CD14-positive monocyte (primary cell): ENCODE results near the gene CRADD. TPM values are rescaled to one million over a fixed set of nuclear protein-coding genes. Genes with fewer than 3 reads are reported as not detected.

Source experiments
- DNase-seq, 3 donors: peaks; one replicate each; pipeline ENCODE4 v3.0.0-alpha.2; 2011 to 2022
- H2AFZ ChIP-seq: 2 replicates; pipeline ENCODE4 v1.6.0; 2012; ENCODE audit warnings: mild to moderate bottlenecking, low read depth, low read length, inconsistent platforms; ENCODE audit not compliant: insufficient read depth, poor library complexity, severe bottlenecking
- H3K27ac ChIP-seq, 2 donors: 1 replicate in 1 of 2; 2 replicates in 1 of 2; pipeline ENCODE4 v1.5.1; 2012 to 2013; ENCODE audit warnings: low read length in 2 of 2, control low read depth in 1 of 2, inconsistent platforms in 1 of 2, low read depth in 1 of 2, mild to moderate bottlenecking in 1 of 2
- H3K27me3 ChIP-seq, 2 donors: one replicate each; pipeline versions ENCODE4 v1.6.0 to v1.6.1; 2011 to 2013; ENCODE audit warnings: low read length in 2 of 2; ENCODE audit not compliant: control insufficient read depth in 2 of 2, insufficient read depth in 2 of 2
- H3K36me3 ChIP-seq, 2 donors: replicated peaks in 1 of 2; 1 replicate in 1 of 2; 2 replicates in 1 of 2; pipeline versions ENCODE4 v1.5.1 to v1.6.1; 2012 to 2013; ENCODE audit warnings: low read length in 2 of 2, control low read depth in 1 of 2, inconsistent platforms in 1 of 2, mild to moderate bottlenecking in 1 of 2; ENCODE audit not compliant: insufficient read depth in 2 of 2, control insufficient read depth in 1 of 2
- H3K4me1 ChIP-seq, 2 donors: 1 replicate in 1 of 2; 2 replicates in 1 of 2; pipeline versions ENCODE4 v1.5.1 to v1.6.1; 2012 to 2013; ENCODE audit warnings: low read length in 2 of 2, control low read depth in 1 of 2, inconsistent platforms in 1 of 2, mild to moderate bottlenecking in 1 of 2, moderate library complexity in 1 of 2; ENCODE audit not compliant: insufficient read depth in 2 of 2, control insufficient read depth in 1 of 2
- H3K4me2 ChIP-seq: replicated peaks from 2 replicates; pipeline ENCODE3; 2012; ENCODE audit warnings: low read length, moderate library complexity, mild to moderate bottlenecking; ENCODE audit not compliant: poor library complexity, severe bottlenecking; ENCODE audit errors: extremely low read depth
- H3K4me3 ChIP-seq, 3 experiments: fragments of 200-600 bp in 1 of 3; sonication (generic) in 1 of 3; replicated peaks in 1 of 3; 1 replicate in 2 of 3; 2 replicates in 1 of 3; pipeline ENCODE4 v1.5.1; 2011 to 2013; ENCODE audit warnings: low read length in 3 of 3, mild to moderate bottlenecking in 3 of 3, control low read depth in 2 of 3, low read depth in 2 of 3, inconsistent platforms in 1 of 3, moderate library complexity in 1 of 3
- H3K79me2 ChIP-seq: 2 replicates; pipeline ENCODE4 v1.6.0; 2012; ENCODE audit warnings: mild to moderate bottlenecking, control low read depth, inconsistent platforms, low read length, moderate library complexity; ENCODE audit not compliant: insufficient read depth
- H3K9ac ChIP-seq: 2 replicates; pipeline ENCODE4 v1.6.0; 2017; ENCODE audit warnings: low read length, mild to moderate bottlenecking; ENCODE audit not compliant: insufficient read depth, poor library complexity, severe bottlenecking
- H3K9me3 ChIP-seq, 2 donors: replicated peaks in 1 of 2; 1 replicate in 1 of 2; 2 replicates in 1 of 2; pipeline versions ENCODE4 v1.5.1 to v1.6.1; 2012 to 2013; ENCODE audit warnings: low read length in 2 of 2, control low read depth in 1 of 2; ENCODE audit not compliant: control insufficient read depth in 1 of 2, insufficient read depth in 1 of 2
- H4K20me1 ChIP-seq: 2 replicates; pipeline ENCODE4 v1.6.0; 2012; ENCODE audit warnings: mild to moderate bottlenecking, low read length, control low read depth, moderate library complexity; ENCODE audit not compliant: insufficient read depth
- H3K27ac Mint-ChIP-seq, 7 donors: one replicate each; pipeline ENCODE4 v1.8.0; 2020; ENCODE audit warnings: mild to moderate bottlenecking in 7 of 7, mixed read lengths in 7 of 7, moderate library complexity in 6 of 7, inconsistent platforms in 2 of 7
- H3K27me3 Mint-ChIP-seq, 3 donors: one replicate each; pipeline ENCODE4 v1.8.0; 2021 to 2022; ENCODE audit warnings: low read depth in 3 of 3, mild to moderate bottlenecking in 3 of 3, mixed read lengths in 3 of 3, moderate library complexity in 3 of 3, inconsistent platforms in 1 of 3
- H3K36me3 Mint-ChIP-seq, 2 donors: one replicate each; pipeline ENCODE4 v1.8.0; 2020; ENCODE audit warnings: mixed read lengths in 2 of 2, inconsistent platforms in 1 of 2, mild to moderate bottlenecking in 1 of 2
- H3K4me1 Mint-ChIP-seq: one replicate; pipeline ENCODE4 v1.8.0; 2020; ENCODE audit warnings: mild to moderate bottlenecking, mixed read lengths
- H3K4me3 Mint-ChIP-seq, 2 donors: one replicate each; pipeline ENCODE4 v1.8.0; 2020; ENCODE audit warnings: mild to moderate bottlenecking in 2 of 2, mixed read lengths in 2 of 2, moderate library complexity in 1 of 2
- H3K9me3 Mint-ChIP-seq, 7 donors: one replicate each; pipeline ENCODE4 v1.8.0; 2020 to 2022; ENCODE audit warnings: mixed read lengths in 7 of 7, mild to moderate bottlenecking in 6 of 7, moderate library complexity in 6 of 7, inconsistent platforms in 2 of 7
- CTCF ChIP-seq: fragments of 200-600 bp; IDR thresholded peaks from one replicate; pipeline ENCODE4 v1.8.0; 2022; ENCODE audit warnings: antibody characterized with exemption, mild to moderate bottlenecking
- WGBS: methylation state at CpG from one replicate; pipeline ENCODE4 v1.1.5; 2013; ENCODE audit warnings: missing lambda C conversion rate; ENCODE audit not compliant: insufficient coverage; 5-methylcytosine and 5-hydroxymethylcytosine counted together
- intact Hi-C, 2 donors: fragments of 100-400 bp; cut with micrococcal nuclease; formaldehyde crosslinking; loops; one replicate each; pipeline versions ENCODE4 v1.15.0 to v1.15.1; 2023
- polyA plus RNA-seq, 3 donors: library from polyadenylated mRNA; depleted of rRNA in 1 of 3; unstranded in 2 of 3; stranded (reverse) in 1 of 3; fragments of 300-500 nt in 2 of 3; fragments of >200 nt in 1 of 3; fragmentation: Illumina TruSeq in 2 of 3; gene quantifications; 1 replicate in 2 of 3; 2 replicates in 1 of 3; pipeline ENCODE4 v1.2.3, GENCODE V29; 2012 to 2021

The CRADD gene
- polyA plus RNA-seq, 3 donors, result 5.6 to 12.2 (median 11.2) TPM

- intact Hi-C loops, result no loop called here
- no peak for TF ChIP-seq CTCF
- Histone ChIP-seq H3K4me2 (no peak overlapping the region), H4K20me1 (no peaks in the 10 kb centered on the region), H2AFZ (no peak overlapping the region), H3K36me3 (no peaks in the 10 kb centered on the region), H3K4me1 (no peaks in the 10 kb centered on the region), H3K27ac (no peak overlapping the region), H3K79me2 (no peaks in the 10 kb centered on the region), H3K4me3 (no peak overlapping the region), H3K9me3 (peaks cover 0 to 2% of the 10 kb centered on the region in 2 donors), H3K27me3 (peaks cover 0 to 2% of the 10 kb centered on the region in 2 donors), H3K9ac (no peak overlapping the region)
- Mint-ChIP-seq H3K36me3 (no peaks in the 10 kb centered on the region), H3K27ac (no peak overlapping the region), H3K4me1 (no peaks in the 10 kb centered on the region), H3K27me3 (peaks cover 0 to 12% (median 3%) of the 10 kb centered on the region in 3 donors), H3K9me3 (peaks cover 0 to 11% (median 4%) of the 10 kb centered on the region in 7 donors), H3K4me3 (no peak overlapping the region)
- no peak for DNase-seq
- WGBS, result no CpG with 5 or more reads among the region's 2 CpGs
These were observed 39.1 kb upstream of the CRADD start for GRCh38 chr12:93638095-93638494.

- no peaks in the 10 kb centered on the region for H3K4me1 ChIP-seq
These were observed 38.2 kb upstream of the CRADD start for GRCh38 chr12:93638954-93639353.

More at GRCh38 chr12:93638954-93639353, 38.2 kb upstream of the CRADD start:
- H3K27ac ChIP-seq, result no peak overlapping the region
- DNase-seq, result no peak
- H3K9me3 ChIP-seq, result no peaks in the 10 kb centered on the region
- H3K4me3 ChIP-seq, result no peak overlapping the region
- no peaks in the 10 kb centered on the region for H3K79me2 ChIP-seq
- TF ChIP-seq CTCF, result no peak
- no peak overlapping the region for H3K4me2 ChIP-seq
- peaks cover 0 to 2% of the 10 kb centered on the region in 2 donors for H3K27me3 ChIP-seq
- Mint-ChIP-seq H3K36me3 (no peaks in the 10 kb centered on the region), H3K27me3 (peaks cover 0 to 12% (median 3%) of the 10 kb centered on the region in 3 donors), H3K4me3 (no peak overlapping the region), H3K27ac (no peak overlapping the region), H3K9me3 (peaks cover 0 to 11% (median 3%) of the 10 kb centered on the region in 7 donors), H3K4me1 (no peaks in the 10 kb centered on the region)
- no peaks in the 10 kb centered on the region for H3K36me3 ChIP-seq
- no peak overlapping the region for H3K9ac ChIP-seq
- no peaks in the 10 kb centered on the region for H4K20me1 ChIP-seq
- intact Hi-C loops, result no loop called here
- H2AFZ ChIP-seq, result no peak overlapping the region
- 76% methylated on average over 3 of the region's 6 CpGs for WGBS
